ENCODE data around the gene CARD8.

The CARD8 gene

DNA sequence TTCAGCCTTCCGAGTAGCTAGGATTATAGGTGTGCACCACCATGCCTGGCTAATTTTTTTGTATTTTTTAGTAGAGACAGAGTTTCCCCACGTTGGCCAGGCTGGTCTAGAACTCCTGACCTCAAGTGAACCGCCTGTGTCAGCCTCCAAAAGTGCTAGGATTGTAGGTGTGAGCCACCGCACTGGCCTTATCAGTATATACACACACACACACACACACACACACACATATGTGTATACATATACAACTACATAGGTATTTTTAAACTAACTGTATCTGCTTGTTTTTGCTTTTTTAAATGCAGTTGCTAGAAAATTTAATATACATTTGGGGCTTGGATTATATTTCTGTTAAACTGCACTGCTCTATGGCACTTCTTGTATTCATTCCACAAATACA is 3.1 kb downstream of the CARD8 start:
- no peaks in the 10 kb centered on the region for H3K27me3 ChIP-seq (ENCODE audit: insufficient read depth, low read length, poor library complexity)
- H3K9me3 ChIP-seq (ENCODE audit: insufficient read depth, low read length, severe bottlenecking) = no peaks in the 10 kb centered on the region
- H3K4me2 ChIP-seq (ENCODE audit: insufficient read depth, low read length) = peak overlapping the region; percentile 81
- H3K4me1 ChIP-seq (ENCODE audit: insufficient read depth, low read length) = peaks cover 47% of the 10 kb centered on the region
- H3K9ac ChIP-seq (ENCODE audit: low read depth, low read length) = no peak overlapping the region
- no peak overlapping the region for H2AFZ ChIP-seq (ENCODE audit: low read depth, low read length)
- DNase-seq (no peak), ATAC-seq (ENCODE audit: insufficient read depth, low read depth) (no peak)
- H3K4me3 ChIP-seq (ENCODE audit: low read depth in 1 of 2, low read length in 2 of 2) = no peak overlapping the region
- peaks cover 65% of the 10 kb centered on the region for H3K79me2 ChIP-seq (ENCODE audit: insufficient read depth, low read length)
- H4K20me1 ChIP-seq (ENCODE audit: insufficient read depth, low read length) = no peaks in the 10 kb centered on the region
- TF ChIP-seq, protein P1, sequence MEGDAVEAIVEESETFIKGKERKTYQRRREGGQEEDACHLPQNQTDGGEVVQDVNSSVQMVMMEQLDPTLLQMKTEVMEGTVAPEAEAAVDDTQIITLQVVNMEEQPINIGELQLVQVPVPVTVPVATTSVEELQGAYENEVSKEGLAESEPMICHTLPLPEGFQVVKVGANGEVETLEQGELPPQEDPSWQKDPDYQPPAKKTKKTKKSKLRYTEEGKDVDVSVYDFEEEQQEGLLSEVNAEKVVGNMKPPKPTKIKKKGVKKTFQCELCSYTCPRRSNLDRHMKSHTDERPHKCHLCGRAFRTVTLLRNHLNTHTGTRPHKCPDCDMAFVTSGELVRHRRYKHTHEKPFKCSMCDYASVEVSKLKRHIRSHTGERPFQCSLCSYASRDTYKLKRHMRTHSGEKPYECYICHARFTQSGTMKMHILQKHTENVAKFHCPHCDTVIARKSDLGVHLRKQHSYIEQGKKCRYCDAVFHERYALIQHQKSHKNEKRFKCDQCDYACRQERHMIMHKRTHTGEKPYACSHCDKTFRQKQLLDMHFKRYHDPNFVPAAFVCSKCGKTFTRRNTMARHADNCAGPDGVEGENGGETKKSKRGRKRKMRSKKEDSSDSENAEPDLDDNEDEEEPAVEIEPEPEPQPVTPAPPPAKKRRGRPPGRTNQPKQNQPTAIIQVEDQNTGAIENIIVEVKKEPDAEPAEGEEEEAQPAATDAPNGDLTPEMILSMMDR (IDR thresholded peaks at IDR 0.05; ENCODE audit: borderline replicate concordance, extremely low read depth, low read length, poor library complexity, severe bottlenecking) = no peak
- TF ChIP-seq EZH2 (IDR thresholded peaks at IDR 0.05; ENCODE audit: borderline replicate concordance, low read depth, low read length, severe bottlenecking) = no peak
- H3K27ac ChIP-seq (ENCODE audit: low read length) = no peak overlapping the region
- peaks cover 18% of the 10 kb centered on the region for H3K36me3 ChIP-seq (ENCODE audit: insufficient read depth, low read length)

DNA sequence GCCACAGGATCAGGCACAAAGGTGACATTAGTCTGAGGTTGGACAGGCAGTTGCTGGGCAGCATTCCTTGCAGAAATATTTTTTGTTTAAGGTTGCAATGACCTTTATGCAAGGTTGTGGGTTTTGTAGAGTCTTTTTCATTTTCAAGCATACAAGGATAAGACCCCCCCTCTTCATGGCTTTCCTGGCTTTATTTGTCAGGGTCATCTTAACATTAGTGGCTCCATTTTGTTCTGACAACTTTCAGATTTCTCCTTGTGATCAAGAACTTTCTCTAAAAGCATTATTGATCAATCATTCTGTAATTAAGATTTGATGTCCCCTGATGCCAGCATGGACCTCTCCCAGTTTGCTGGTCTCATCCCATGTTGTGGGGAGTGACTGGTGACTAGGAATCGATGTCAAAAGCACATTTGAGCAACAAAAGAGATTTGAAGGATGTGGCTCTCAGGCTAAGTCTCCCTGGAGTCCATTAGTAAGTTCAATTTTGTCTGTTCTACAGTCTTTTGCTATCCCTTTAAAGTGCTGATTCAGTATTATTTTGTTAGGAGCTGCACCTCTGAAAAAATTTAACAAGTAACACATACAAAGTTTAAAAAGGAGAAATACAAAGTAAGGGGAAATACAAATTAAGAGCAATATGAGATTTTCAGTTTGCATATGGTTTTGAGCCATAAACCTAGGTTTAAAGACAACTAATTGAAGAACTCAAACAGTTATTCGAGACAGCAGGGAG is 5.3 kb downstream of the CARD8 start:
- Histone ChIP-seq H3K4me3 (ENCODE audit: low read depth in 1 of 2, low read length in 2 of 2) (no peak overlapping the region), H4K20me1 (ENCODE audit: insufficient read depth, low read length) (no peaks in the 10 kb centered on the region), H3K27ac (ENCODE audit: low read length) (no peak overlapping the region), H3K9ac (ENCODE audit: low read depth, low read length) (no peak overlapping the region), H3K36me3 (ENCODE audit: insufficient read depth, low read length) (peaks cover 34% of the 10 kb centered on the region), H3K27me3 (ENCODE audit: insufficient read depth, low read length, poor library complexity) (no peaks in the 10 kb centered on the region), H3K79me2 (ENCODE audit: insufficient read depth, low read length) (peaks cover 71% of the 10 kb centered on the region), H3K9me3 (ENCODE audit: insufficient read depth, low read length, severe bottlenecking) (no peaks in the 10 kb centered on the region), H3K4me2 (ENCODE audit: insufficient read depth, low read length) (no peak overlapping the region), H3K4me1 (ENCODE audit: insufficient read depth, low read length) (peaks cover 32% of the 10 kb centered on the region), H2AFZ (ENCODE audit: low read depth, low read length) (no peak overlapping the region)
- ATAC-seq (ENCODE audit: insufficient read depth, low read depth) (no peak), DNase-seq (no peak)
- no peak for TF ChIP-seq EZH2 (IDR thresholded peaks at IDR 0.05; ENCODE audit: borderline replicate concordance, low read depth, low read length, severe bottlenecking)
- TF ChIP-seq, protein P1 (IDR thresholded peaks at IDR 0.05; ENCODE audit: borderline replicate concordance, extremely low read depth, low read length, poor library complexity, severe bottlenecking) = no peak

DNA sequence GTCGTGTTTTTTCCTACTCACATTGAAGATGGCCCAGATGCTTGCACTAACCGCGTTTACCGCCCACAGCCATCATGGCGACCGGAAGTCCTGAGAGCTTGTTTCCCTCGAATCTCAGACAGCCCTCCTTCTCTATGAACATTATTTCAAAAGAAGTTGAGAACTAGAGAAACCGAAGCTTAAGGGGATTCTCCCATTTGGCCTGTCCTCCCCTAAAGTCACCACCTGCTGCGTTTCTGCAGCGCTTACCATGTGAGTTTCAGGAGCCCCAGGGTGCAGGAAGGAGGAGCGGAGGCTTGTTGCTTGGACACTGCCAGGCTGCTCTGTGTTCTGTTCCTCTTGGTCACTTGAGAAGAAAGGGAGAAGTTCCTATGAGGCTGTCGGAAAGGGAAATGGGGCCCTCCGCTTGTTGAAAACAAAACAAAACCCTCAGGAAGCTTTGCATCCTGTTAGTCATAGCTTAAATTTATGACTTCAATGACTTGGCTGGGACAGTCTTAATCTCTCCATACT is 6.2 kb downstream of the CARD8 start:
- Histone ChIP-seq H3K4me3 (ENCODE audit: low read depth in 1 of 2, low read length in 2 of 2) (no peak overlapping the region), H4K20me1 (ENCODE audit: insufficient read depth, low read length) (no peaks in the 10 kb centered on the region), H3K9ac (ENCODE audit: low read depth, low read length) (no peak overlapping the region), H3K4me2 (ENCODE audit: insufficient read depth, low read length) (no peak overlapping the region), H3K36me3 (ENCODE audit: insufficient read depth, low read length) (peaks cover 34% of the 10 kb centered on the region), H3K4me1 (ENCODE audit: insufficient read depth, low read length) (peaks cover 29% of the 10 kb centered on the region), H3K9me3 (ENCODE audit: insufficient read depth, low read length, severe bottlenecking) (no peaks in the 10 kb centered on the region), H3K27me3 (ENCODE audit: insufficient read depth, low read length, poor library complexity) (no peaks in the 10 kb centered on the region), H3K27ac (ENCODE audit: low read length) (no peak overlapping the region), H3K79me2 (ENCODE audit: insufficient read depth, low read length) (peaks cover 62% of the 10 kb centered on the region), H2AFZ (ENCODE audit: low read depth, low read length) (no peak overlapping the region)
- TF ChIP-seq, protein P1 (IDR thresholded peaks at IDR 0.05; ENCODE audit: borderline replicate concordance, extremely low read depth, low read length, poor library complexity, severe bottlenecking) = no peak
- TF ChIP-seq EZH2 (IDR thresholded peaks at IDR 0.05; ENCODE audit: borderline replicate concordance, low read depth, low read length, severe bottlenecking) = no peak
- DNase-seq (no peak), ATAC-seq (ENCODE audit: insufficient read depth, low read depth) (no peak)

All from DND-41 (cell line).